ENCODE measurements around the gene RAB31. TPM values are rescaled to one million over a fixed set of nuclear protein-coding genes. Genes with fewer than 3 reads are reported as not detected.

Gene RAB31
- total RNA-seq, 4 donors from 2014 or later, result 3.2 to 7.1 (median 4.4) TPM

- ATAC-seq, result no peak
- no peaks in the 10 kb centered on the region for H3K36me3 ChIP-seq
- H3K4me3 ChIP-seq, result no peak overlapping the region
- no peaks in the 10 kb centered on the region for H3K4me1 ChIP-seq
- DNase-seq, result no peak
- in situ Hi-C loops (cut with MboI; ENCODE audit: low sequenced_read_pairs in 4 of 4), result no loop called here
- no peaks in the 10 kb centered on the region for H3K9me3 ChIP-seq
- intact Hi-C loops (cut with DNase I; ENCODE audit: low total_unique reads), result no loop called here
- H3K27ac ChIP-seq, result no peak overlapping the region
- H3K27me3 ChIP-seq, result peaks cover 6 to 10% (median 10%) of the 10 kb centered on the region in 3 donors
- TF ChIP-seq POLR2A (IDR thresholded peaks at IDR 0.05) (no peak), CTCF (IDR thresholded peaks at IDR 0.05 in 4 of 5, conservative IDR thresholded peaks at IDR 0.05 in 1 of 5) (no peak)
Measured at GRCh38 chr18:9714266-9715087, 6.4 kb downstream of the RAB31 start.

GRCh38 chr18:9715088-9715343, 6.9 kb downstream of the RAB31 start:
- Histone ChIP-seq H3K27ac (no peak overlapping the region), H3K36me3 (no peaks in the 10 kb centered on the region), H3K9me3 (no peaks in the 10 kb centered on the region), H3K27me3 (peaks cover under 1 to 6% (median 5%) of the 10 kb centered on the region in 3 donors), H3K4me1 (no peaks in the 10 kb centered on the region), H3K4me3 (no peak overlapping the region)
- in situ Hi-C loops (cut with MboI; ENCODE audit: low sequenced_read_pairs in 4 of 4) (no loop called here), intact Hi-C loops (cut with DNase I; ENCODE audit: low total_unique reads) (no loop called here)
- ATAC-seq, result no peak
- DNase-seq, result no peak
- TF ChIP-seq POLR2A (IDR thresholded peaks at IDR 0.05), result no peak

GRCh38 chr18:9715978-9716774, 8.1 kb downstream of the RAB31 start:
- peaks cover 0 to 3% (median 0%) of the 10 kb centered on the region in 3 donors for H3K27me3 ChIP-seq
- no peak for DNase-seq
- H3K4me3 ChIP-seq, result no peak overlapping the region
- no peak overlapping the region for H3K27ac ChIP-seq
- in situ Hi-C loops (cut with MboI; ENCODE audit: low sequenced_read_pairs in 4 of 4), result no loop called here
- no peak for TF ChIP-seq POLR2A (IDR thresholded peaks at IDR 0.05)
- TF ChIP-seq CTCF (IDR thresholded peaks at IDR 0.05 in 4 of 5, conservative IDR thresholded peaks at IDR 0.05 in 1 of 5), result no peak
- no peaks in the 10 kb centered on the region for H3K36me3 ChIP-seq
- H3K9me3 ChIP-seq, result no peaks in the 10 kb centered on the region
- intact Hi-C loops (cut with DNase I; ENCODE audit: low total_unique reads), result no loop called here
- no peak for ATAC-seq
- H3K4me1 ChIP-seq, result no peaks in the 10 kb centered on the region

- no peak for DNase-seq
- no peaks in the 10 kb centered on the region for H3K4me1 ChIP-seq
Measured at GRCh38 chr18:9716780-9717563, 8.9 kb downstream of the RAB31 start.

More at GRCh38 chr18:9716780-9717563, 8.9 kb downstream of the RAB31 start:
- Histone ChIP-seq H3K9me3 (no peaks in the 10 kb centered on the region), H3K4me3 (no peak overlapping the region), H3K36me3 (no peaks in the 10 kb centered on the region), H3K27me3 (no peaks in the 10 kb centered on the region), H3K27ac (no peak overlapping the region)
- in situ Hi-C loops (cut with MboI; ENCODE audit: low sequenced_read_pairs in 4 of 4) (no loop called here), intact Hi-C loops (cut with DNase I; ENCODE audit: low total_unique reads) (no loop called here)
- no peak for ATAC-seq
- no peak for TF ChIP-seq POLR2A (IDR thresholded peaks at IDR 0.05)
- TF ChIP-seq CTCF (IDR thresholded peaks at IDR 0.05 in 4 of 5, conservative IDR thresholded peaks at IDR 0.05 in 1 of 5), result no peak

Data from gastrocnemius medialis (tissue), 4 donors.